Natural killer cell treated with Interleukin-12 subunit alpha and Interleukin-12 subunit beta and Interleukin-15 and Interleukin-18, amount 100 ng/mL, for 72 hours (primary cell): Measurements from ENCODE around the gene QKI. TPM values are rescaled to one million over a fixed set of nuclear protein-coding genes. Genes with fewer than 3 reads are reported as not detected.
"Not testable (repeated sequence)": the region's sequence is repeated elsewhere in the genome, so short reads cannot be mapped to it uniquely, and the experiment has no call there.

Source experiments
- ATAC-seq, 2 donors: fragments of 150-1000 bp; cut with Tn5 transposase in 1 of 2; sonication (Bioruptor Pico), chemical (Tn5 transposase) in 1 of 2; 2 replicates each; pipeline ENCODE4 v1.10.0; 2021
- DNase-seq: peaks from one replicate; pipeline ENCODE4 v3.0.0; 2022; ENCODE audit warnings: low spot score
- H3K27ac Mint-ChIP-seq, 2 donors: 1 replicate in 1 of 2; 2 replicates in 1 of 2; pipeline ENCODE4 v1.8.0; 2022; ENCODE audit warnings: mixed read lengths in 2 of 2, mild to moderate bottlenecking in 1 of 2, moderate library complexity in 1 of 2
- H3K27me3 Mint-ChIP-seq, 2 donors: 1 replicate in 1 of 2; 2 replicates in 1 of 2; pipeline ENCODE4 v1.8.0; 2022; ENCODE audit warnings: mixed read lengths in 2 of 2
- H3K36me3 Mint-ChIP-seq: one replicate; pipeline ENCODE4 v1.8.0; 2022; ENCODE audit warnings: mixed read lengths
- H3K4me1 Mint-ChIP-seq, 2 donors: 1 replicate in 1 of 2; 2 replicates in 1 of 2; pipeline ENCODE4 v1.8.0; 2022; ENCODE audit warnings: low read depth in 2 of 2, mixed read lengths in 2 of 2, mild to moderate bottlenecking in 1 of 2
- H3K4me3 Mint-ChIP-seq: one replicate; pipeline ENCODE4 v1.8.0; 2022; ENCODE audit warnings: mixed read lengths
- H3K9me3 Mint-ChIP-seq: 2 replicates; pipeline ENCODE4 v1.8.0; 2022; ENCODE audit warnings: mixed read lengths
- total RNA-seq, 2 donors: library from RNA; stranded (reverse); gene quantifications; one replicate each; pipeline ENCODE4 v1.2.3, GENCODE V29; 2022

The QKI gene
- total RNA-seq, 2 donors from 2014 or later = 91.8 to 123 TPM

DNA sequence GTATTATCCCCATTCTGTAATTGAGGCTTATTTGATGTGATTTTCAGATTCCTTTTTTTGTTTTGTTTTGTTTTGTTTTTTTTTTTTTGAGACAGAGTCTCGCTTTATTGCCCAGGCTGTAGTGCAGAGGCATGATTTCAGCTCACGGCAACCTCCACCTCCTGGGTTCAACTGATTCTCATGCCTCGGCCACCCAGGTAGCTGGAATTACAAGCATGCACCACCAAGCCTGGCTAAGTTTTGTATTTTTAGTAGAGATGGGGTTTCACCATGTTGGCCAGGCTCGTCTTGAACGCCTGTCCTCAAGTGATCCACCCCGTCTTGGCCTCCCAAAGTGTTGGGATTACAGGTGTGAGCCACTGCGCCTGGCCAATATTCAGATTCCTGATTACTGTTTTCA, 62.4 kb downstream of the QKI start:
- not testable (repeated sequence) for H3K9me3 Mint-ChIP-seq, H3K27ac Mint-ChIP-seq, DNase-seq, ATAC-seq, H3K4me3 Mint-ChIP-seq, H3K36me3 Mint-ChIP-seq, H3K27me3 Mint-ChIP-seq
- H3K4me1 Mint-ChIP-seq = peaks cover 24 to 36% of the 10 kb centered on the region in 2 donors

DNA sequence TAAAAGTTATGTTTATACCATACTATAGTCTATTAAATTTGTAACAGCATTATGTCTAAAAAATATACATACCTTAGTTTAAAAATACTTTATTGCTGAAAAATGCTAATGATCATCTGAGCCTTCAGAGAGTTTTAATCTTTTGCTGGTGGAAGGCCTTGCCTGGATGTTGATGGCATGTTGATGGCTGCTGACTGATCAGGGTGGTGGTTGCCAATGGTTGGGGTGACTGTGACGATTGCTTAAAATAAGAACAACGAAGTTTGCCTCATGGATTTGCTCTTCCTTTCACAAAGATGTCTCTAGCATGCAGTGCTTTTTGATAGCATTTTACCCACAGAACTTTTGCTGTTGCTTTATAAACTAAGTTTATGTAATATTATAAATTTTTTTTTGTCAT, 68.6 kb downstream of the QKI start:
- Mint-ChIP-seq H3K9me3 (no peaks in the 10 kb centered on the region), H3K27me3 (no peaks in the 10 kb centered on the region), H3K27ac (no peak overlapping the region), H3K4me3 (no peak overlapping the region), H3K36me3 (peaks cover 5% of the 10 kb centered on the region), H3K4me1 (peaks cover 37 to 41% of the 10 kb centered on the region in 2 donors)
- ATAC-seq (no peak), DNase-seq (no peak)

DNA sequence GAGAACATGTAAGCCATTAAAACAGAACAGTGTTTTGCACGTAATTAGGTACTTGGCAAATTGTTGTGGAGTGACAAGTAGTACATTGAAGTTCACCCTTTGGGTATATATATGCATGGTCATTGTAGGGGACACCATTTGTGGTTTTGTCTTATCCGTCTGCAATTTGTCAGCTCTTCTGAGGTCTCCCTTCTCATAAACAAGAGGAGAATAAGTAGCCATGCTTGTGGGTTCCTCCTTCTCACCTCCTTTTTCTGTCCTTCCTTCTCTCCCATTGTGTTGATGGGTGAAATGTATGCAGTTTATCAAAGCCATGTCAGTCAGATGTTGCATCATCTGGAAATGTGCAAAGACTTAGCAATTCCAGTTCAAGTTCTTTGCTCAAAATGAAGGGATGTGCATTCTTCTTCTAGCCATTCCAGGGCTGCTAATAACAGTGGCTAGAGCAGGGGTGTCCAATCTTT, 70.9 kb downstream of the QKI start:
- Mint-ChIP-seq H3K4me1 (peaks cover 52 to 60% of the 10 kb centered on the region in 2 donors), H3K27me3 (no peaks in the 10 kb centered on the region), H3K27ac (no peak overlapping the region), H3K9me3 (no peaks in the 10 kb centered on the region), H3K4me3 (no peak overlapping the region), H3K36me3 (peaks cover under 1% of the 10 kb centered on the region)
- no peak for DNase-seq
- ATAC-seq = no peak

DNA sequence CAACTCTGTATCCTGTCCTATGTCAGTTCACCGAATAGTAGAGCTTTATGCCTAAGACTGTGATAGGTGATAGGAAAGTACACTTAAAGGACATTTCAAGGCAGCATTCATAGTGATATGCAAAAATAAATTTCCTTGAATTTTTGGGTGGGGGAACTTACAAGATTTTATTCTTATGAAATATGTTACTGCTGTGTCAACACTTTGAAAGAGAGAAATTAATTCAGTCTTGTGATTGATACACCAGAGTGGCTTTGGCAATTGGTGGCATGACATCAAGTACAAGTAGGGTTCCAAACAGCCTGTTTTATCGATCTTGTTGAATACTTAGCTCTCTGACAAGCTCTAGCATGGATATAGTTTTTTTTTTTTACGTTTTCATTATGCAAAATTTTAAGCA, 72.3 kb downstream of the QKI start:
- ATAC-seq = no peak
- no peak overlapping the region for H3K27ac Mint-ChIP-seq

DNA sequence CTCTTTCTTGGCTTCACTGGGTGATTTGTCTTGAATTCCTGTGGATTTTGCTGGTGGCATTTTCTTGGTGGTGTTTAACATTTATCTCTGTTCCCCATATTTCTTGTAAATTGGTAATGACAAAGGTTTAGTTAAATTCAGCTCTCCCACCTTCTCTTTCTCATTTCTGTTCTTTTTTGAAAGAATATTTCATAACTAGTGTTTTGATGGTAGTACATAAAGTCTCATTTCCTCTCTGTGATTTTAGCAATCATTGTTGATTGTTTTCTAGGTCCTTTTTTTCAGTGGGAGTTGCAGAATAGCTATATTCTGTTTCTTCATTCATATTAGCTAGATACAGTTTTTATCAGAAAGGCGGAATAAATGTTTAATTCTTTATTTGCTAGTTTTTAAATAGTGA, 73.1 kb downstream of the QKI start:
- no peak overlapping the region for H3K4me3 Mint-ChIP-seq
- DNase-seq (no peak), ATAC-seq (no peak)
- no peak overlapping the region for H3K27ac Mint-ChIP-seq
- peaks cover 49 to 59% of the 10 kb centered on the region in 2 donors for H3K4me1 Mint-ChIP-seq
- H3K27me3 Mint-ChIP-seq = no peaks in the 10 kb centered on the region
- no peaks in the 10 kb centered on the region for H3K36me3 Mint-ChIP-seq
- H3K9me3 Mint-ChIP-seq = no peaks in the 10 kb centered on the region

More for the DNA sequence above, 72.3 kb downstream of the QKI start:
- Mint-ChIP-seq H3K4me1 (peaks cover 49 to 59% of the 10 kb centered on the region in 2 donors), H3K9me3 (no peaks in the 10 kb centered on the region), H3K4me3 (no peak overlapping the region), H3K36me3 (no peaks in the 10 kb centered on the region), H3K27me3 (no peaks in the 10 kb centered on the region)
- DNase-seq = no peak

DNA sequence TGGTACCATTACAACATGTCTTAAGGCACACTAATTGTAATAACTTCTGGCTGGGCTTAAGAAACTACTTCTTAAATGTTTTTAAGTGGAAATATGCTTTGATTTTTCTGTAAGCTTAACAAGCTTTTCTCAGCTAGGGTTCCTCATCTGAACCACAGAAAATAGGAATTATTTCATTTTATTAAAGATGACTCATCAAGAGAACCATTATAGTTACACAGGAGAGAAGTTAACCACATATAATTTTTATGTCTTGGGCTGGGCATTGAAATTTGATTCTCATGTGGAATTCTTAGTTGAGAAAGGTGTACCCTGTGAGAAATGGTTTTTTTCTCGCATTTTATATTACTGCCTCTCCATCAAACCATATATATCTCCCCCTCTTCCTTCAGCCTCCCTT, 75.1 kb downstream of the QKI start:
- DNase-seq = no peak
- Mint-ChIP-seq H3K9me3 (no peaks in the 10 kb centered on the region), H3K27me3 (no peaks in the 10 kb centered on the region), H3K4me1 (peaks cover 49 to 55% of the 10 kb centered on the region in 2 donors), H3K4me3 (no peak overlapping the region), H3K36me3 (no peaks in the 10 kb centered on the region), H3K27ac (no peak overlapping the region)
- no peak for ATAC-seq

DNA sequence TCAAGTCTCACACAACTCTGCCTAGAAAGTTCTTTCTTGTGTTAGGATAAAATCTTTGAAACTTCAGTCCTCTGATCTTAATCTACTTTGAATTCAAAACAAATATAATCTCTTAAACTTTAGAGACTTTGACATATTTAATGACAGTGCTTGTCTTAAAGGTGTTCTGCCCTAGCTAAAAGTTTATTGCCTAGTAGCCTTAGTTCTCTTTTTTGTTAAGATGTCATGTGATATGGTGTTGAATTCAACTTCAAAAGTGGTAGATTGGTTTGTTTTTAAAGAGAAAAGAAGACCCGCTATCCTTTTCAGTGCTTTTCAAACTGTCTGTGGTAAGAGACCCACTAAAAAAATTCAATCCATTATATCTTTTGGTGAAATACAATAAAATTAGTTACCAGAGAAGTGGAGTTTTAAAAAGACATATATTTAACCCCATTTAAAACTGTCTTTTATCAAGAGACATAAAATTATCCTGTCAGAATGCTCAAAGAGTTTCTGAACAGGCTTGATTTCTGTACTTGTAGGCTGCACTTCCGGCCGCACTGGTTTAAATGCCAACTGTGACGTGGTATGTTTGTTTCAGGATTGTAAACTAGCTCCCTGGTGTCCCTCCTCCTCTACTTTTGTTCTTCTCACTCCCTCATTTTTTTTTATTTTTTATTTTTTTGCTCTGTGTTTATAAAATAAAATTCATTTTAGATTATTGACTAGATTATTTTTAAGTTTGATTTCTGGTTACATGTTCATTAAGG, 76.5 kb downstream of the QKI start:
- no peaks in the 10 kb centered on the region for H3K36me3 Mint-ChIP-seq
- no peaks in the 10 kb centered on the region for H3K27me3 Mint-ChIP-seq
- DNase-seq (no peak), ATAC-seq (no peak)
- no peaks in the 10 kb centered on the region for H3K9me3 Mint-ChIP-seq
- H3K27ac Mint-ChIP-seq = no peak overlapping the region
- no peak overlapping the region for H3K4me3 Mint-ChIP-seq
- peaks cover 40 to 49% of the 10 kb centered on the region in 2 donors for H3K4me1 Mint-ChIP-seq

DNA sequence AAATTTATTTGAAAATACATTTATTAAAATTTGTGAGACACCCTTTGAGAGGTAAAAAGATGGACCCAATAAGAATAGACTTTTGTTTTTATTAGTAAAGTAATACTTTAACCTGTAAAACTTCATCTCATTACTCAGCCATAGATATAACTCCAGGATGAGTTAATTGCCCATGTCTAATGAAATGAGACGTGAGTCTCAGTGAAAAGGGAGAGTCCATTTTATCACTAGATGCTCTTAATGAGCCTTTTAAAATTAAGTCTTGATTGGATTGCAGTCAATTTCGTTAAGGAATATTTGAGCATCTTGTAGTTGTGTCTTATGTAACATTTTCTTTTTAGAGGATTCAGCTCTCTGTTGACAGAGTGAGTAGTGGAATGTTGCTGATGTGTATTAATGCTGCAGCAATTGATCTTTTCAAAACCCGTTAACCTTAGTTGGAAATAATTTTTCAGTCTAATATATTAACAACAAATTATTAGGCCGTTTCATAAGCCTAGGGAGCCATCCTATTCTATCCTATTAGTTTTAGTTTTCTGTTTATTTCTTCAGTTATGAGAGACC, 77.3 kb downstream of the QKI start:
- Mint-ChIP-seq H3K9me3 (no peaks in the 10 kb centered on the region), H3K27me3 (no peaks in the 10 kb centered on the region), H3K4me3 (no peak overlapping the region), H3K27ac (no peak overlapping the region), H3K4me1 (peaks cover 42 to 58% of the 10 kb centered on the region in 2 donors), H3K36me3 (no peaks in the 10 kb centered on the region)
- ATAC-seq (no peak), DNase-seq (no peak)

DNA sequence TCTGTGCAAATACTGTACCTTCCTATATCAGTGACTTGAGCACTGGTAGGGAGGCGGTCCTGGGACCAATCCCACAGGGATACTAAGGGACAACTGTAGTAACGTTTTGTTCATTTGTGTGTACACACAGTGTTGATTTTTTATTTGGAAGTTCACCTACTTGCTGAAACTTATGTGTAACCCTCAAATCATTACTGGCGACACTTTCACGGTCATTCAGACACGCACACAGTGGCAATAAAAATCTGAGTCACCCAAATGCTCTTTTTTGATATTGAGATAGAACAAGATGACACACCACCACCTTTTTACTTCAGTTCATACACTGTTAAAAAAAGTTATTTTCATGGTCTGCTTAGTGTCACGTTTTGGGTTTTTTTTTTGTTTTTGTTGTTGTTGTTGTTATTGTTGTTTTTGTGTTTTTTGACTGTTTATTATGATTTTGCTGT, 79.8 kb downstream of the QKI start:
- ATAC-seq (no peak), DNase-seq (no peak)
- no peaks in the 10 kb centered on the region for H3K36me3 Mint-ChIP-seq
- no peak overlapping the region for H3K27ac Mint-ChIP-seq
- no peak overlapping the region for H3K4me3 Mint-ChIP-seq
- H3K27me3 Mint-ChIP-seq = no peaks in the 10 kb centered on the region
- H3K4me1 Mint-ChIP-seq = peaks cover 33 to 40% of the 10 kb centered on the region in 2 donors
- no peaks in the 10 kb centered on the region for H3K9me3 Mint-ChIP-seq

DNA sequence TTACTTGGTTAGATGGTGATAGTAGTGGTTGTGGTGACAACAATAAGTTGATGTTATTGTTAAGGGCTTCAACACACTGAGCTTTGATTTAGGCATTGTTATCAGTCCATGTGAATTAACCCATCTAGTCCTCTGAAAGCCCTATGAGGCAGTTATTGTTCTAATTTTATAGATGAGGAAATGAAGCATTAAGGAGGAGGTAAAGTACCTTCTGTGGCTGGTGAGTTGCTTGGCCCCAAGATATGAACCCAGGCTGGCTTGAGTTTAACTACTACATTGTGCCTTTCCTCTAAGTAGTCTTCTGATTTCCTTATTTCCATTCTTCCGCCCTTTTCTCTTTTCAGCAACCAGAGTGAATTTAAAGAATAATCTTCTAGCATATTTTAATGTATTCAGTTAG, 81.7 kb downstream of the QKI start:
- Mint-ChIP-seq H3K9me3 (no peaks in the 10 kb centered on the region), H3K27ac (no peak overlapping the region), H3K27me3 (no peaks in the 10 kb centered on the region), H3K36me3 (peaks cover 4% of the 10 kb centered on the region), H3K4me1 (peaks cover 30 to 33% of the 10 kb centered on the region in 2 donors), H3K4me3 (no peak overlapping the region)
- DNase-seq (no peak), ATAC-seq (no peak)

DNA sequence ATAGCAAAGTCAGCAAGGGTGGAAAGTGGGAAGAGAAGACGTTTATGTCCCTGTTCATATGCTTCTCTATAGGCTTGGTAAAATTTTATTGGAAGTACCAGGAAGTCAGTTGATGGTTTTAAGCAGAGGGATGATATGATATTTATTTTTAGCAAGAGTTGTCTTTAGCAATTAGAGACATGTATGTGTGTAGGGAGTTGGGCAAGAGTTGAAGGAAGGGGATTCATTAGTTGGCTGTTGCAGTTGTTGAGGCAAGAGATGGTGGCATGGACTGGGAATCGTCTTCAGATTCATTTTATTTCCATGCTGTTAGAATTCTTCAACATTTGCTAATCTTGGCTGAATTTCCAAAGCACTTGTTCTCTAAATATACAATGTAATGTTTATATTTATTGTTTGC, 85.6 kb downstream of the QKI start:
- H3K9me3 Mint-ChIP-seq = no peaks in the 10 kb centered on the region
- no peaks in the 10 kb centered on the region for H3K27me3 Mint-ChIP-seq
- peaks cover 15% of the 10 kb centered on the region for H3K36me3 Mint-ChIP-seq
- peaks cover 46 to 48% of the 10 kb centered on the region in 2 donors for H3K4me1 Mint-ChIP-seq
- H3K27ac Mint-ChIP-seq = no peak overlapping the region
- H3K4me3 Mint-ChIP-seq = no peak overlapping the region
- DNase-seq (no peak), ATAC-seq (no peak)

DNA sequence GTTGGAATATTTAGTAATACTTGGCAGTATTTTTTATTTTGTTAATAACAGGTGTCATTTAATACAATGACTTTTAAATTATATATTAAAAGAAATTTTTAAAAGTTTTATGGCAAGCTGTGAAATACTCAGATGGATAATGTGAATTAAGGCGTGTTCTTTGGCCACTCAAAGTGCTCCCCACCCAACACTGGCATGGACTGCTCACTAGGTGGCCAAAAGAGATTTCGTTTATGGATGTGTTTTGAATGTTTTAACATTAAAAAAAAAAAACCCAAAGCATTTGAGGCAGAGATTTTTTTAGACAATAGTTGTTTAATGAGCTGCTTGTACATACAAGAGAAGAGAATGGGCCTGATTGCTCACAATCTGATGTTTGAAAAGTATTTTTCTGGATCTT, 86.5 kb downstream of the QKI start:
- DNase-seq (no peak), ATAC-seq (no peak)
- Mint-ChIP-seq H3K4me1 (peaks cover 48 to 53% of the 10 kb centered on the region in 2 donors), H3K27ac (no peak overlapping the region), H3K4me3 (no peak overlapping the region), H3K36me3 (peaks cover 20% of the 10 kb centered on the region), H3K9me3 (no peaks in the 10 kb centered on the region), H3K27me3 (no peaks in the 10 kb centered on the region)

DNA sequence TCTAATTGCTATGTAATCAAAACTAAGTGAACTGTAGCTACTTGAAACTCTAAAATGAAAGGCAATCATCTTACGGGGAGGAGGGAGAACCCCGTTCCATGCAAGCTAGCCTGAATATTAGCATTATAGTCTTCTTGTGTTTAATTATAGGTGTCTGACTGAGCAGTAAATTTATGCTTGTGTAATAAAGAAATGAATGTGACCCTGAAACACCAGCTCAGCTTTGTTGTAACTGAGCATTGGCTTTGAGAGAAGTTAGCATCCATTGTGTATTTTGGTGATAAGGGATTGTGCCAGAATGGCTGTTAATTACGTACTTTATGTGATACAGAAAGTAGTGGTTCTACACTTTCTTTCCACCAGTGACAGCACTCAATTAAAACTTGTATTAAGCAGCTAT, 86.9 kb downstream of the QKI start:
- Mint-ChIP-seq H3K27me3 (no peaks in the 10 kb centered on the region), H3K27ac (no peak overlapping the region), H3K4me3 (no peak overlapping the region), H3K36me3 (peaks cover 20% of the 10 kb centered on the region), H3K9me3 (no peaks in the 10 kb centered on the region), H3K4me1 (peaks cover 46 to 49% of the 10 kb centered on the region in 2 donors)
- ATAC-seq = no peak
- DNase-seq = no peak

DNA sequence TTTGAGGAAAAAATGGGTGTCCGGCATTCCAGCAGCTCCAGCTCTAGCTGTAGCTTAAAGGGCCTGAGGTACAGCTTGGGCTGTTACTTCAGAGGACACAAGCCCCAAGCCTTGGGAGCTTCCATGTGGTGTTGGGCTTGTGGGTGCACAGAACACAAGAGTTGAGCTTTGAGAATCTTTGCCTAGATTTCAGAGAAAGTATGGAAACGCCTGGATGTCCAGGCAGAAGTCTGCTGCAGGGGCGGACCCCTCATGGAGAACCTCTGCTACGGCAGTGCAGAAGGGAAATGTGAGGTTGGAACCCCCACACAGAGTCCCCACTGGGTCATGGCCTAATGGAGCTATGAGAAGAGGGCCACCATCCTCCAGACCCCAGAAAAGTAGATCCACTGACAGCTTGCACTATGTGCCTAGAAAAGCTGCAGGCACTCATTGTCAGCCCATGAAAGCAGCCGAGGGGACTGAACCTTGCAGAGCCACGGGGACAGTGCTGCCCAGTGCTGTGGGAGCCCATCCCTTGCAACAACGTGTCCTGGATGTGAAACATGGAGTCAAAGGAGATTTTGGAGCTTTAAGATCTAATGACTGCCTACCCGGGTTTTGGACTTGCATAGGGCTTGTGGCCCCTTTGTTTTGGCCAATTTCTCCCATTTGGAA, 90.6 kb downstream of the QKI start:
- H3K36me3 Mint-ChIP-seq = peaks cover 32% of the 10 kb centered on the region
- no peak for ATAC-seq
- H3K27ac Mint-ChIP-seq = no peak overlapping the region

More for the DNA sequence above, 90.6 kb downstream of the QKI start:
- peaks cover 33 to 42% of the 10 kb centered on the region in 2 donors for H3K4me1 Mint-ChIP-seq
- no peak overlapping the region for H3K4me3 Mint-ChIP-seq
- H3K27me3 Mint-ChIP-seq = no peaks in the 10 kb centered on the region
- no peak for DNase-seq
- H3K9me3 Mint-ChIP-seq = peaks cover 11% of the 10 kb centered on the region
